K562 (cell line): ENCODE measurements around the gene GPAT3. TPM values are rescaled to one million over a fixed set of nuclear protein-coding genes. Genes with fewer than 3 reads are reported as not detected.

Source experiments
- ATAC-seq: fragments of 200-7000 bp; cut with Tn5 transposase; 3 replicates; pipeline ENCODE4 v1.9.1; 2020; ENCODE audit warnings: moderate library complexity
- BruUV-seq: library from RNA; stranded (reverse); fragments of 400-500 nt; replicated peaks from 2 replicates; lab custom pipeline; 2021; lab: Mats Ljungman, UMichigan
- CTCF ChIA-PET: fragments of 300-600 bp; formaldehyde crosslinking; extraction: SDS; loops from one replicate; lab custom pipeline; 2021; ENCODE audit warnings: low intra/inter-chr PET ratio; lab: Yijun Ruan, JAX
- POLR2A ChIA-PET: fragments of 300-600, 350-650 bp; sonication (Branson Sonifier 250); formaldehyde crosslinking; extraction: SDS; loops from one replicate; lab custom pipeline; 2021; ENCODE audit warnings: antibody characterized with exemption, inconsistent platforms; lab: Yijun Ruan, JAX
- DNase-seq, 4 experiments: peaks; one replicate each; pipeline versions ENCODE4 v3.0.0 to v3.0.0-alpha.2; 2011 to 2018; ENCODE audit warnings: low spot score in 3 of 4, mixed read lengths in 3 of 4; ENCODE audit errors: extremely low read depth in 1 of 4
- FAIRE-seq: peaks from 2 replicates; lab custom pipeline; 2011; peaks lifted over from hg19 to GRCh38; lab: Jason Lieb, UNC
- H2AFZ ChIP-seq: 2 replicates; pipeline ENCODE4 v1.6.0; 2011; ENCODE audit warnings: low read depth, low read length, control low read depth, inconsistent platforms
- H3K27ac ChIP-seq: fragments of 200-600 bp; 3 replicates; pipeline ENCODE4 v1.8.0; 2011; ENCODE audit warnings: low read depth, mild to moderate bottlenecking, control low read depth, inconsistent platforms, low read length, moderate library complexity, mixed read lengths; ENCODE audit errors: extremely low read depth
- H3K27me3 ChIP-seq, 2 experiments: fragments of 300-600 bp in 1 of 2; 2 replicates in 1 of 2; 3 replicates in 1 of 2; pipeline versions ENCODE4 v1.6.0 to v1.8.0; 2011; ENCODE audit warnings: inconsistent platforms in 2 of 2, low read length in 2 of 2, mild to moderate bottlenecking in 1 of 2, mixed read lengths in 1 of 2, moderate library complexity in 1 of 2; ENCODE audit not compliant: control insufficient read depth in 2 of 2, insufficient read depth in 2 of 2
- H3K36me3 ChIP-seq: fragments of 300-600 bp; 3 replicates; pipeline ENCODE4 v1.8.0; 2011; ENCODE audit warnings: mild to moderate bottlenecking, low read length, inconsistent platforms; ENCODE audit not compliant: control insufficient read depth, insufficient read depth
- H3K4me1 ChIP-seq, 2 experiments: fragments of 200-600 bp in 1 of 2; replicated peaks in 1 of 2; 2 replicates in 1 of 2; 3 replicates in 1 of 2; pipeline versions ENCODE4 v1.5.1 to v1.8.0; 2011; ENCODE audit warnings: inconsistent platforms in 2 of 2, low read length in 2 of 2, mild to moderate bottlenecking in 1 of 2, mixed read lengths in 1 of 2, moderate library complexity in 1 of 2; ENCODE audit not compliant: control insufficient read depth in 2 of 2, insufficient read depth in 2 of 2
- H3K4me2 ChIP-seq: 2 replicates; pipeline ENCODE4 v1.6.1; 2011; ENCODE audit warnings: low read length, control low read depth, inconsistent platforms, mixed read lengths; ENCODE audit not compliant: insufficient read depth
- H3K4me3 ChIP-seq: fragments of 200-600 bp; sonication (generic), shearing (Covaris generic); 2 replicates; pipeline ENCODE4 v1.5.1; 2016; ENCODE audit warnings: control low read depth, inconsistent platforms
- H3K79me2 ChIP-seq: fragments of 200-600 bp; 3 replicates; pipeline ENCODE4 v1.8.0; 2011; ENCODE audit warnings: low read length, inconsistent platforms; ENCODE audit not compliant: control insufficient read depth, insufficient read depth
- H3K9ac ChIP-seq, 2 experiments: 2 replicates each; pipeline versions ENCODE4 v1.6.0 to v1.6.1; 2011; ENCODE audit warnings: low read depth in 2 of 2, low read length in 2 of 2, control low read depth in 1 of 2, inconsistent platforms in 1 of 2, mild to moderate bottlenecking in 1 of 2, mixed read lengths in 1 of 2; ENCODE audit not compliant: insufficient read depth in 1 of 2
- H3K9me1 ChIP-seq: one replicate; pipeline ENCODE4 v1.6.0; 2011; ENCODE audit warnings: inconsistent platforms, mild to moderate bottlenecking, low read length, moderate library complexity; ENCODE audit not compliant: control insufficient read depth, insufficient read depth
- H3K9me3 ChIP-seq: replicated peaks from 2 replicates; pipeline ENCODE4 v1.5.1; 2011; ENCODE audit warnings: low read depth, low read length, inconsistent platforms; ENCODE audit not compliant: control insufficient read depth, insufficient read depth
- H4K20me1 ChIP-seq: replicated peaks from 2 replicates; pipeline ENCODE4 v1.6.1; 2011; ENCODE audit warnings: low read length, inconsistent platforms, mixed read lengths; ENCODE audit not compliant: control insufficient read depth, insufficient read depth
- ATF7 ChIP-seq: fragments of 450-650 bp; IDR thresholded peaks from 2 replicates; pipeline ENCODE4 v1.7.1; 2014; ENCODE audit warnings: mild to moderate bottlenecking, moderate library complexity
- WGBS: fragments of 100-300 bp; shearing (Covaris generic); methylation state at CpG from one replicate; pipeline ENCODE4 v1.1.6; 2016; ENCODE audit warnings: low coverage, mixed read lengths; ENCODE audit not compliant: insufficient coverage; ENCODE audit errors: missing lambda C conversion rate; 5-methylcytosine and 5-hydroxymethylcytosine counted together
- in situ Hi-C: fragments of 300-500 bp; cut with MboI; formaldehyde crosslinking; loops from 4 replicates; pipeline ENCODE4 v1.15.0; 2018; ENCODE audit warnings: inconsistent platforms, mixed read lengths
- intact Hi-C: fragments of 100-400 bp; cut with micrococcal nuclease; formaldehyde crosslinking; loops from 2 replicates; pipeline ENCODE4 v1.14.2; 2022
- polyA plus RNA-seq, 8 experiments: library from polyadenylated mRNA; depleted of rRNA in 4 of 8; stranded (reverse) in 5 of 8; unstranded in 3 of 8; fragments of >200 nt; fragmentation: Nextera tagmentation in 2 of 8; fragmentation: Illumina TruSeq in 1 of 8; extraction: Ambion mirVana in 2 of 8; extraction: Trizol in 1 of 8; gene quantifications; 2 replicates each; pipeline versions ENCODE4 v1.2.1 to v1.2.3, GENCODE V29; 2011 to 2014; ENCODE audit warnings: inconsistent platforms in 1 of 8, missing spikeins in 1 of 8
- total RNA-seq, 7 experiments: library from RNA; depleted of rRNA in 6 of 7; stranded (reverse); fragments of >200 nt in 6 of 7; fragmentation: Illumina TruSeq in 2 of 7; extraction: Trizol in 2 of 7; gene quantifications; 2 replicates each; pipeline versions ENCODE4 v1.2.1 to v1.2.3, GENCODE V29; 2011 to 2021; ENCODE audit warnings: low replicate concordance in 1 of 7
- TF ChIP-seq, protein P1 (sequence below), 2 experiments: fragments of 450-650 bp; formaldehyde crosslinking in 1 of 2; IDR thresholded peaks; 2 replicates each; pipeline versions ENCODE4 v1.4.0 to v1.6.1; 2014 to 2020; ENCODE audit warnings: mild to moderate bottlenecking in 2 of 2, borderline replicate concordance in 1 of 2, low read depth in 1 of 2

Gene GPAT3
- total and polyA plus RNA-seq, 9 of the 15 experiments (the other 6 are each of a cell fraction or from before 2014, with no cell fraction given) = 4.1 to 16.1 (median 13.1) TPM

GRCh38 chr4:83572848-83573247 is 36.9 kb downstream of the GPAT3 start:
- Histone ChIP-seq H3K9me3 (no peaks in the 10 kb centered on the region), H3K9ac (no peak overlapping the region), H3K4me2 (no peak overlapping the region), H3K36me3 (no peaks in the 10 kb centered on the region), H3K4me1 (no peaks in the 10 kb centered on the region), H3K4me3 (no peak overlapping the region), H3K27me3 (no peaks in the 10 kb centered on the region), H3K79me2 (no peaks in the 10 kb centered on the region), H3K27ac (no peak overlapping the region), H4K20me1 (no peaks in the 10 kb centered on the region), H2AFZ (no peak overlapping the region), H3K9me1 (no peaks in the 10 kb centered on the region)
- BruUV-seq = no TSS peak
- WGBS = 27% methylated on average over 3 of the region's 3 CpGs
- in situ Hi-C loops = no loop called here
- DNase-seq = no peak
- TF ChIP-seq, protein P1, sequence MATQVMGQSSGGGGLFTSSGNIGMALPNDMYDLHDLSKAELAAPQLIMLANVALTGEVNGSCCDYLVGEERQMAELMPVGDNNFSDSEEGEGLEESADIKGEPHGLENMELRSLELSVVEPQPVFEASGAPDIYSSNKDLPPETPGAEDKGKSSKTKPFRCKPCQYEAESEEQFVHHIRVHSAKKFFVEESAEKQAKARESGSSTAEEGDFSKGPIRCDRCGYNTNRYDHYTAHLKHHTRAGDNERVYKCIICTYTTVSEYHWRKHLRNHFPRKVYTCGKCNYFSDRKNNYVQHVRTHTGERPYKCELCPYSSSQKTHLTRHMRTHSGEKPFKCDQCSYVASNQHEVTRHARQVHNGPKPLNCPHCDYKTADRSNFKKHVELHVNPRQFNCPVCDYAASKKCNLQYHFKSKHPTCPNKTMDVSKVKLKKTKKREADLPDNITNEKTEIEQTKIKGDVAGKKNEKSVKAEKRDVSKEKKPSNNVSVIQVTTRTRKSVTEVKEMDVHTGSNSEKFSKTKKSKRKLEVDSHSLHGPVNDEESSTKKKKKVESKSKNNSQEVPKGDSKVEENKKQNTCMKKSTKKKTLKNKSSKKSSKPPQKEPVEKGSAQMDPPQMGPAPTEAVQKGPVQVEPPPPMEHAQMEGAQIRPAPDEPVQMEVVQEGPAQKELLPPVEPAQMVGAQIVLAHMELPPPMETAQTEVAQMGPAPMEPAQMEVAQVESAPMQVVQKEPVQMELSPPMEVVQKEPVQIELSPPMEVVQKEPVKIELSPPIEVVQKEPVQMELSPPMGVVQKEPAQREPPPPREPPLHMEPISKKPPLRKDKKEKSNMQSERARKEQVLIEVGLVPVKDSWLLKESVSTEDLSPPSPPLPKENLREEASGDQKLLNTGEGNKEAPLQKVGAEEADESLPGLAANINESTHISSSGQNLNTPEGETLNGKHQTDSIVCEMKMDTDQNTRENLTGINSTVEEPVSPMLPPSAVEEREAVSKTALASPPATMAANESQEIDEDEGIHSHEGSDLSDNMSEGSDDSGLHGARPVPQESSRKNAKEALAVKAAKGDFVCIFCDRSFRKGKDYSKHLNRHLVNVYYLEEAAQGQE (IDR thresholded peaks at IDR 0.05; ENCODE audit: borderline replicate concordance) = peak; percentile 31; the same call in 1 of the 2 replicates
- TF ChIP-seq, protein P1 (CRISPR knock-in tag; IDR thresholded peaks at IDR 0.05; ENCODE audit: low read depth) = no peak
- no peak for TF ChIP-seq ATF7
- CTCF ChIA-PET = no interaction called here
- intact Hi-C loops = no loop called here
- no peak for ATAC-seq
- POLR2A ChIA-PET = no interaction called here
- FAIRE-seq = no peak
